ENCODE data around the gene ATG2B.

Gene ATG2B

DNA sequence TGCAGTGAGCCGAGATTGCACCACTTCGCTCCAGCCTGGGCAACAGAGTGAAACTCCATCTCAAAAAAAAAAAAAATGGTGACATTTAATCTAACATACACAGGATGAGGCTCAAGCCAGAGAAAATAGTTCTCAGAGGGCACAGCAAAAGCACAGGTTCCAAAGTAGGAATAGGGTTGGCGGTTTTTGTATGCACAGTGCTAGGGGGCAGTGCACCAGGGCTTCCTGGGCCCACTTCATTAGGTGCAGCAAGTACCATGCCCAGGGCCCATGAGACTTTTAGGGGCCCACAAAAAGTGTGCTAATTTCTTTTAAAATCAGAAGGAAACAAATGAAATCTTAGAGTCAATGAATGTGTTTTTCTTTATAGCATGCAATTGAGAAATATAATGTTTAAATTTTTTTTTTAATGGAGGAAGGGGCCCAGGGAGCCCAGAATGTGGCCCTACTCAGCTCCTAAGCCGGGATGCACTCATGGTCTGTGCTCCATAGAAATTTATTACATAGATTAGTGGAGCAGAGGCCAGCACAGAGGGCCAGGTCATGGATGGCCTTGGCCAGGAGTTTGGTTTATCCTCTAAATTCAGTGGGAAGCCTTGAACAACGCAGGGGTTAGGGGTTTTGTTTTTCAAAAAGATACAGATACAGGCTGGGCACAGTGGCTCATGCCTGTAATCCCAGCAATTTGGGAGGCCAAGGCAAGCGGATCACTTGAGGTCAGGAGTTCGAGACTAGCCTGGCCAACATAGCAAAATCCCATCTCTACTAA, 31.1 kb upstream of the ATG2B start:
- Histone ChIP-seq H3K23ac (ENCODE audit: low read length) (no peak overlapping the region), H3K4me3 (ENCODE audit: low read length) (no peak overlapping the region), H3K56ac (ENCODE audit: low read length) (no peak overlapping the region), H3K9ac (ENCODE audit: low read length) (no peak overlapping the region), H3K18ac (ENCODE audit: low read length) (no peak overlapping the region), H4K8ac (ENCODE audit: low read depth, low read length) (no peak overlapping the region), H3K27me3 (ENCODE audit: insufficient read depth, low read length, poor library complexity) (peaks cover 3% of the 10 kb centered on the region), H2BK120ac (ENCODE audit: low read depth, low read length) (no peak overlapping the region), H3K79me1 (ENCODE audit: low read length) (no peaks in the 10 kb centered on the region), H2BK5ac (ENCODE audit: low read length) (no peak overlapping the region), H2BK15ac (replicated peaks; ENCODE audit: low read depth) (no peak overlapping the region), H3K4me1 (ENCODE audit: control insufficient read depth, low read depth, low read length) (no peaks in the 10 kb centered on the region), H3K4ac (ENCODE audit: low read depth, low read length) (no peak overlapping the region), H3K36me3 (ENCODE audit: control insufficient read depth, insufficient read depth, low read length) (no peaks in the 10 kb centered on the region), H4K5ac (ENCODE audit: low read length) (no peak overlapping the region), H2AK5ac (ENCODE audit: low read length) (no peak overlapping the region), H3K27ac (ENCODE audit: low read depth, low read length) (no peak overlapping the region), H3K4me2 (ENCODE audit: low read length) (no peak overlapping the region), H3K79me2 (ENCODE audit: control insufficient read depth, insufficient read depth, low read length) (no peaks in the 10 kb centered on the region)
- no peak for DNase-seq
- WGBS (ENCODE audit: extremely low coverage, insufficient coverage, low lambda C conversion rate), result no CpG with 5 or more reads among the region's 7 CpGs

DNA sequence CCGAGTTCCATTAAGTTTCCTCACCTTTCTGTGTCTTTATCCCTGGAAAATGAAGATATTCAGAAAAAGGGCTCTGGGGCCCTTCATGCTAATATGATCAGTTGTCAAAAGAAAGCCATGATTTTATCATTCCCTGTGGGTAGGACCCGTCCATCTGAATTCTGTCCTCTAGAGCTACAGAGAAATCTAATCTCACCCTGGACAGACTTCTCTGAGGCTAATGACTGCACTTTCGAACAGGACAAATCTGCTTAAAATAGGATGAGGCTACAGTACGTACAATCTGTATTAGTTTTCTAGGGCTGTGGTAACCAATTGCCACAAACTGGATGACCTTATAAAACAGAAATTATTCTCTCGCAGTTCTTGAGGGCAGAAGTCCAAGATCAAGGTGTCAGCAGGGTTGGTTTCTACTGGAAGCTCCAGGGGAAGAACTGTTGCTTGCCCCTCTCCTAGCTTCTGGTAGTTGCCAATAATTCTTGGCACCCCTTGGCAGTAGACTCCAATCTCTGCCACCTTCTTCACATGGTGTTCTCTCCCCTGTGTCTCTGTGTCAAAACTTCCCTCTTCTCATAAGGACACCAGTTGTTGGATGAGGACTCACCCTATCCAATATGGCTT, 30.0 kb upstream of the ATG2B start:
- DNase-seq, result no peak
- no peak overlapping the region for H3K56ac ChIP-seq (ENCODE audit: low read length)
- H3K4me1 ChIP-seq (ENCODE audit: control insufficient read depth, low read depth, low read length), result no peaks in the 10 kb centered on the region
- H3K27me3 ChIP-seq (ENCODE audit: insufficient read depth, low read length, poor library complexity), result peaks cover 3% of the 10 kb centered on the region
- no peak overlapping the region for H3K4me2 ChIP-seq (ENCODE audit: low read length)
- H4K8ac ChIP-seq (ENCODE audit: low read depth, low read length), result no peak overlapping the region
- no peak overlapping the region for H2BK5ac ChIP-seq (ENCODE audit: low read length)
- WGBS (ENCODE audit: extremely low coverage, insufficient coverage, low lambda C conversion rate), result no CpG with 5 or more reads among the region's 5 CpGs
- H3K79me2 ChIP-seq (ENCODE audit: control insufficient read depth, insufficient read depth, low read length), result no peaks in the 10 kb centered on the region
- H3K27ac ChIP-seq (ENCODE audit: low read depth, low read length), result no peak overlapping the region
- H2BK15ac ChIP-seq (replicated peaks; ENCODE audit: low read depth), result no peak overlapping the region
- H3K23ac ChIP-seq (ENCODE audit: low read length), result no peak overlapping the region
- H3K9ac ChIP-seq (ENCODE audit: low read length), result peak overlapping the region; percentile 42
- no peak overlapping the region for H3K4me3 ChIP-seq (ENCODE audit: low read length)
- no peak overlapping the region for H3K4ac ChIP-seq (ENCODE audit: low read depth, low read length)
- no peaks in the 10 kb centered on the region for H3K79me1 ChIP-seq (ENCODE audit: low read length)
- H2AK5ac ChIP-seq (ENCODE audit: low read length), result no peak overlapping the region
- H3K18ac ChIP-seq (ENCODE audit: low read length), result no peak overlapping the region
- no peak overlapping the region for H4K5ac ChIP-seq (ENCODE audit: low read length)
- no peak overlapping the region for H2BK120ac ChIP-seq (ENCODE audit: low read depth, low read length)
- H3K36me3 ChIP-seq (ENCODE audit: control insufficient read depth, insufficient read depth, low read length), result no peaks in the 10 kb centered on the region

DNA sequence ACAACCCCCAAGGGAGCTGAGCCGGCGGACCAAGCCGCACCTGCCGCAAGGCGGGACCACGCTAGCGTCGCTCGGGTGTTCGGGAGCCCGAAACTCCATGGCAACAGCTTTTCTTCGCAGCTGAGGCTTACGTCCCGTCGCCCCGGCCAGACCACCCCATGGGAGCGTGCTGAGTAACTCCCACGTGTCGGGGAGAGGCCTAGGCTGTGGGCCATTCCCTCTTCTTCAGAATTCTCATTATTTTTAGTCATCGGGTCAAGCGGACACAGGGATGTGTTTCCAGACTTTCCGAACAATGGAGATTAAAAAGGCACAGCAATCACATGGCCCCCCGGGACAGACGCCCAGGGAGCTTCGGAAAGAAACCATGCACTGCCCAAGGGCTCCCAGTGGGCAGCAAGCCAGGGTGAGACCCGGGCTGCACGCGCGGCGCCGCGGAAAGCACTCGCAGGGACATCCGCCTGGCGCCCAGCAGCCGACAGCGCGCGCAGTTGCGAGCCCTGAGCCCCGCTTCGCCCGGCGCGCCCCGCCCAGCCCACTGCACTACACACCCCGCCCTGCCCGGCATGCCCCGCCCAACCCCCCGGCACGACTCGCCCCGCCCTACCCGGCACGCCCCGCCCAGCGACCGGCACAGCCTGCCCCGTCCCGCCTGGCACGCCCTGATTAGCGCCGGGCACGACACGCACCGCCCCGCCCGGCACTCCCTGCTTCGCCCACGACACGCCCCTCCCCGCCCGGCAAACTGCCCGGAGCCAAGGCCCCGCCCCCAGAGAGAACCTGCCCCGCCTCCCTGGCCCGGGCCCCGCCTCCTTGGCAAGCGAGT, 28.4 kb upstream of the ATG2B start:
- H3K4me1 ChIP-seq (ENCODE audit: control insufficient read depth, low read depth, low read length), result no peaks in the 10 kb centered on the region
- H3K27ac ChIP-seq (ENCODE audit: low read depth, low read length), result no peak overlapping the region
- H3K18ac ChIP-seq (ENCODE audit: low read length), result no peak overlapping the region
- H3K79me1 ChIP-seq (ENCODE audit: low read length), result no peaks in the 10 kb centered on the region
- DNase-seq, result peak; percentile 97
- H3K4ac ChIP-seq (ENCODE audit: low read depth, low read length), result no peak overlapping the region
- no peak overlapping the region for H4K5ac ChIP-seq (ENCODE audit: low read length)
- no peak overlapping the region for H2AK5ac ChIP-seq (ENCODE audit: low read length)
- H3K23ac ChIP-seq (ENCODE audit: low read length), result no peak overlapping the region
- peak overlapping the region; percentile 18 for H3K4me3 ChIP-seq (ENCODE audit: low read length)
- peak overlapping the region; percentile 63 for H3K9ac ChIP-seq (ENCODE audit: low read length)
- no peak overlapping the region for H4K8ac ChIP-seq (ENCODE audit: low read depth, low read length)
- H2BK5ac ChIP-seq (ENCODE audit: low read length), result no peak overlapping the region
- no peaks in the 10 kb centered on the region for H3K79me2 ChIP-seq (ENCODE audit: control insufficient read depth, insufficient read depth, low read length)
- H2BK15ac ChIP-seq (replicated peaks; ENCODE audit: low read depth), result no peak overlapping the region
- H3K56ac ChIP-seq (ENCODE audit: low read length), result peak overlapping the region; percentile 78
- H3K27me3 ChIP-seq (ENCODE audit: insufficient read depth, low read length, poor library complexity), result peaks cover 3% of the 10 kb centered on the region
- no peaks in the 10 kb centered on the region for H3K36me3 ChIP-seq (ENCODE audit: control insufficient read depth, insufficient read depth, low read length)
- peak overlapping the region; percentile 93 for H3K4me2 ChIP-seq (ENCODE audit: low read length)
- WGBS (ENCODE audit: extremely low coverage, insufficient coverage, low lambda C conversion rate), result no CpG with 5 or more reads among the region's 79 CpGs
- H2BK120ac ChIP-seq (ENCODE audit: low read depth, low read length), result no peak overlapping the region

DNA sequence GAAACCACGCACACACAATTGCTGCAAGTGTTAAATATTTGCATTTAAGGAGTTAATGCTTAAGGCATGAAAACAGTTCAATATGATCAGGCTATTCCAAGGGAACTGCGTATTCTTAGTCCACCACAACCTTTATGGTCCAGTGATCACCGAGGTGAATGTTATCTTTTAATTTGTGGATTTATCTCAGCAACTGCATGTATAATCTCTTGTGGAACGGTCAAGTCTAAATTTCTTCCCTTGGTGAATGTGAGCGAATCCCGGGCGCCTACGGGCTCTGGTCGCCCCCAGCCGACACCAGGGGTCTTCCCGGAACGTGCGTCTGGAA, 27.8 kb upstream of the ATG2B start:
- no peak overlapping the region for H4K5ac ChIP-seq (ENCODE audit: low read length)
- no peak overlapping the region for H3K9ac ChIP-seq (ENCODE audit: low read length)
- H3K27ac ChIP-seq (ENCODE audit: low read depth, low read length), result no peak overlapping the region
- peak overlapping the region; percentile 93 for H3K4me2 ChIP-seq (ENCODE audit: low read length)
- peak overlapping the region; percentile 78 for H3K56ac ChIP-seq (ENCODE audit: low read length)
- H3K79me1 ChIP-seq (ENCODE audit: low read length), result no peaks in the 10 kb centered on the region
- H2BK15ac ChIP-seq (replicated peaks; ENCODE audit: low read depth), result no peak overlapping the region
- no peak overlapping the region for H4K8ac ChIP-seq (ENCODE audit: low read depth, low read length)
- H2BK5ac ChIP-seq (ENCODE audit: low read length), result no peak overlapping the region
- H3K23ac ChIP-seq (ENCODE audit: low read length), result no peak overlapping the region
- no peaks in the 10 kb centered on the region for H3K79me2 ChIP-seq (ENCODE audit: control insufficient read depth, insufficient read depth, low read length)
- H2AK5ac ChIP-seq (ENCODE audit: low read length), result no peak overlapping the region
- DNase-seq, result no peak
- no peak overlapping the region for H3K4ac ChIP-seq (ENCODE audit: low read depth, low read length)
- H3K36me3 ChIP-seq (ENCODE audit: control insufficient read depth, insufficient read depth, low read length), result no peaks in the 10 kb centered on the region
- H3K4me1 ChIP-seq (ENCODE audit: control insufficient read depth, low read depth, low read length), result no peaks in the 10 kb centered on the region
- H3K4me3 ChIP-seq (ENCODE audit: low read length), result no peak overlapping the region
- no peak overlapping the region for H2BK120ac ChIP-seq (ENCODE audit: low read depth, low read length)
- H3K27me3 ChIP-seq (ENCODE audit: insufficient read depth, low read length, poor library complexity), result peaks cover 3% of the 10 kb centered on the region
- H3K18ac ChIP-seq (ENCODE audit: low read length), result no peak overlapping the region
- no CpG with 5 or more reads among the region's 13 CpGs for WGBS (ENCODE audit: extremely low coverage, insufficient coverage, low lambda C conversion rate)

DNA sequence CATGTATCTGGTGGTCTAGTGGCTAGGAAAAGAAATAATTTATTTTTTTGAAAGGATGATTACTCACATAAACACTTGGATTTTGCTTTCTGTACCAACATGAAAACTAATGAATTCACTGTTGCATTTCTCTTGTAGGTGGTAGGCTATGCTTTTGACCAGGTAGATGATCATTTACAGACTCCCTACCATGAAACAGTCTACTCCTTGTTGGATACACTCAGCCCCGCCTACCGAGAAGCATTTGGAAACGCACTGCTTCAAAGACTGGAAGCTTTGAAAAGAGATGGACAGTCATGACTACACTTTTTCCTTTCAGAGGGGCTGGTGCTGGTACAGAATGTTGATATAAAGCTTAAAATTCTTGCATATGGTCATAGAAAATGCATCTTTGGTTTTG, 22.2 kb upstream of the ATG2B start:
- Histone ChIP-seq H3K27ac (ENCODE audit: low read depth, low read length) (no peak overlapping the region), H2AK5ac (ENCODE audit: low read length) (no peak overlapping the region)

More for the DNA sequence above, 22.2 kb upstream of the ATG2B start:
- Histone ChIP-seq H3K23ac (ENCODE audit: low read length) (no peak overlapping the region), H3K27me3 (ENCODE audit: insufficient read depth, low read length, poor library complexity) (no peaks in the 10 kb centered on the region), H4K5ac (ENCODE audit: low read length) (no peak overlapping the region), H2BK120ac (ENCODE audit: low read depth, low read length) (no peak overlapping the region), H3K9ac (ENCODE audit: low read length) (no peak overlapping the region), H3K4me3 (ENCODE audit: low read length) (no peak overlapping the region), H2BK15ac (replicated peaks; ENCODE audit: low read depth) (no peak overlapping the region), H3K56ac (ENCODE audit: low read length) (no peak overlapping the region), H2BK5ac (ENCODE audit: low read length) (no peak overlapping the region), H4K8ac (ENCODE audit: low read depth, low read length) (no peak overlapping the region), H3K18ac (ENCODE audit: low read length) (no peak overlapping the region), H3K36me3 (ENCODE audit: control insufficient read depth, insufficient read depth, low read length) (peaks cover 2% of the 10 kb centered on the region), H3K4me1 (ENCODE audit: control insufficient read depth, low read depth, low read length) (no peaks in the 10 kb centered on the region), H3K4me2 (ENCODE audit: low read length) (no peak overlapping the region), H3K79me1 (ENCODE audit: low read length) (peaks cover 3% of the 10 kb centered on the region), H3K79me2 (ENCODE audit: control insufficient read depth, insufficient read depth, low read length) (no peaks in the 10 kb centered on the region), H3K4ac (ENCODE audit: low read depth, low read length) (no peak overlapping the region)
- no CpG with 5 or more reads among the region's 3 CpGs for WGBS (ENCODE audit: extremely low coverage, insufficient coverage, low lambda C conversion rate)
- DNase-seq, result no peak
